Panc1 (cell line): Measurements from ENCODE around the gene DHRS12.

Experiments
- CTCF ChIP-seq: fragments of 450-650 bp; IDR thresholded peaks from 2 replicates; pipeline ENCODE4 v1.5.1; 2017; ENCODE audit warnings: mild to moderate bottlenecking
- POLR2AphosphoS5 ChIP-seq: IDR thresholded peaks from 2 replicates; pipeline ENCODE4 v1.6.1; 2012; ENCODE audit warnings: mild to moderate bottlenecking, low read depth, low read length, moderate library complexity
- REST ChIP-seq, 2 experiments: IDR thresholded peaks; 2 replicates each; pipeline ENCODE4 v1.6.1; 2011 to 2012; ENCODE audit warnings: low read depth in 2 of 2, control low read depth in 1 of 2, low read length in 1 of 2, mild to moderate bottlenecking in 1 of 2, moderate library complexity in 1 of 2; ENCODE audit not compliant: insufficient read depth in 1 of 2

DNA sequence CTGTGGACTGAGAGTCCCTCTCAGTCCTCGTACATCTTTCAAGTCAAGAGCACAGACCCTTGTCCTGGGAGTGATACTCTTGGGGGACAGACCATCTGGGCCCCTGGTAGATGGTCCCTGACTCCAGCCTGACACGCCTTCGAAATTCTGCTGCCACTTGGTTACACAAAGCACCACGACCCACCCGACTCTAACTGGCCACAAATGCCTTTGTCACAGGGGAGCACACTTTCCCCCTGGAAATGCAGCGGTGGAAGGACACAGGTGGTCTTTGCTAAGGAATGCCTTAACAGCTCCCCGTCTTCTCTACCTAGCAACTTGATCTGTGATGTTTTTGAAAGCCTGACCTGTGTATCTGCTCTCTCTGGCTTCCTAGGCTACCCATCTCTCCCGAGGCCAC lies 13.8 kb upstream of the DHRS12 start:
- no peak for TF ChIP-seq CTCF
- TF ChIP-seq POLR2AphosphoS5, result no peak
- TF ChIP-seq REST (IDR thresholded peaks at IDR 0.05; ENCODE audit: insufficient read depth in 1 of 2, low read depth in 2 of 2, low read length in 1 of 2), result no peak
